PFSK-1 (cell line): Measurements from ENCODE around the gene KCNQ2.

Experiments
- FOXP2 ChIP-seq: optimal IDR thresholded peaks from 2 replicates; pipeline ENCODE3; 2011; ENCODE audit warnings: borderline replicate concordance, control low read depth, inconsistent platforms; ENCODE audit not compliant: insufficient read depth; ENCODE audit errors: extremely low read length, extremely low read depth
- POLR2AphosphoS5 ChIP-seq: IDR thresholded peaks from 2 replicates; pipeline ENCODE4 v1.6.1; 2012; ENCODE audit warnings: low read depth, mild to moderate bottlenecking, control low read depth, low read length, moderate library complexity
- REST ChIP-seq, 2 experiments: IDR thresholded peaks; 2 replicates each; pipeline versions ENCODE4 v1.6.1 to v1.8.0; 2011 to 2012; ENCODE audit warnings: low read depth in 2 of 2, low read length in 2 of 2, control low read depth in 1 of 2, inconsistent platforms in 1 of 2, mild to moderate bottlenecking in 1 of 2, moderate library complexity in 1 of 2; ENCODE audit not compliant: insufficient read depth in 1 of 2
- SIN3A ChIP-seq: IDR thresholded peaks from 2 replicates; pipeline ENCODE4 v1.6.1; 2012; ENCODE audit warnings: mild to moderate bottlenecking, low read length, moderate library complexity, borderline replicate concordance; ENCODE audit not compliant: insufficient read depth
- TAF1 ChIP-seq: IDR thresholded peaks from 2 replicates; pipeline ENCODE4 v1.6.1; 2012; ENCODE audit warnings: low read length, control low read depth, borderline replicate concordance; ENCODE audit not compliant: insufficient read depth

- TF ChIP-seq REST (IDR thresholded peaks at IDR 0.05; ENCODE audit: insufficient read depth in 1 of 2, low read depth in 2 of 2, low read length in 2 of 2) (no peak), POLR2AphosphoS5 (no peak), TAF1 (no peak), FOXP2 (no peak), SIN3A (no peak)
These were observed 8.8 kb downstream of the KCNQ2 start for GRCh38 chr20:63463400-63464288.
